GM19239 (cell line): ENCODE measurements around the gene STAT5A.
"Not testable (repeated sequence)": the region's sequence is repeated elsewhere in the genome, so short reads cannot be mapped to it uniquely, and the experiment has no call there.

Experiments used
- DNase-seq: peaks from one replicate; pipeline ENCODE4 v3.0.0; 2011; ENCODE audit warnings: low spot score; ENCODE audit not compliant: insufficient read length
- FAIRE-seq: peaks from 2 replicates; lab custom pipeline; 2011; peaks lifted over from hg19 to GRCh38; lab: Jason Lieb, UNC

STAT5A gene

GRCh38 chr17:42354956-42355843 lies 66.9 kb downstream of the STAT5A start:
- DNase-seq (no peak), FAIRE-seq (peak; percentile 49)

- FAIRE-seq: peak; percentile 63
- no peak for DNase-seq
Measured at GRCh38 chr17:42358434-42358833, 70.1 kb downstream of the STAT5A start.

- FAIRE-seq (no peak), DNase-seq (no peak)
Measured at GRCh38 chr17:42359133-42359532, 70.8 kb downstream of the STAT5A start.

- not testable (repeated sequence) for FAIRE-seq, DNase-seq
Measured at GRCh38 chr17:42360388-42360787, 72.1 kb downstream of the STAT5A start.
